Epithelial cell of prostate (primary cell): ENCODE measurements around the gene OR4N5.

Source experiments
- DNase-seq: peaks from one replicate; pipeline ENCODE4 v3.0.0-alpha.2; 2011; ENCODE audit warnings: low read depth, low spot score
- H3K27ac ChIP-seq: fragments of 450-650 bp; 2 replicates; pipeline ENCODE4 v1.5.1; 2017; ENCODE audit warnings: mild to moderate bottlenecking

The OR4N5 gene

DNA sequence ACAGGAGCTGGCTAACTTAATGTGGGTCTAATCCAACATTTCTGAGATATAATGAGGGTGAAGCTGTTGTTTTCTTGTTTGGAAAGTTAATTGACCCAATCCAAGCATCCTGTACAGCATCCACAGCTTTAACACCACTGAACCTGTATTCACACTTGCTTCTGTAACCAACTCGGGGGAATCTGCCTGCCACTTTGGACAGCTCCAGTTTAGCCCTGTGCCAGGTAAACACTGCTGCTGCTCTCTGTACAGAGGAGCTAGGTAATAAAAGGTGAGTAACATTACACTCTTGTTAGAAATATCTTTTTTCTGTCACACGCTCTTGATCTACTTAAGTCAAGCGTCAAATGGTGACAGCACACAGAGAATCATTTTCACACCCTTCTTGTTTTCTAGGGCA is 52.8 kb downstream of the OR4N5 start:
- no peak overlapping the region for H3K27ac ChIP-seq
- DNase-seq: no peak

DNA sequence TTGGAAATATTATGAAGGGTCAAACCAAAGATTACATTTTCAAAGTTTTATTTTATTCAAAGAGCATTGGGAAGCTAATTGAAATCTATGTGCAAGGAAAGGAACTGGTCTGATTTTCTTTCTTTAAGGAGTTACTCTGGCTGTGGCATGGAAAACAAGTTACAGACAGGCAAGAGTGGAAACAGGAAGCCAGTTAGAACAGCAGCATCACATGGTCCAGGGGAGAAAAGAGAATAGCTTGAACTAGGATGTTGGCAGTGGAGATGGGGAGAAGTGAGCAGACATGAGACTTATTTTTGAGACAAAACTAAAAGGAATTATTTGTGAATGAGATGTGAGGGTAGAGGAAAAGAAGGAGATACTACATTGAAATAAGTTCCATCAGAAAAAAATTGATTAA is 55.5 kb downstream of the OR4N5 start:
- no peak overlapping the region for H3K27ac ChIP-seq
- DNase-seq: no peak
